ENCODE data around the gene GRIFIN. TPM values are rescaled to one million over a fixed set of nuclear protein-coding genes. Genes with fewer than 3 reads are reported as not detected.

The GRIFIN gene
- polyA plus RNA-seq, 1 of the 3 experiments (the other 2 are of a cell fraction), result not detected

- H3K36me3 ChIP-seq (replicated peaks in 1 of 2; ENCODE audit: control insufficient read depth in 1 of 2, insufficient read depth in 2 of 2, low read length in 1 of 2), result no peaks in the 10 kb centered on the region
- H3K27me3 ChIP-seq (ENCODE audit: insufficient read depth), result no peaks in the 10 kb centered on the region
- no peak for DNase-seq
- H3K79me2 ChIP-seq (ENCODE audit: insufficient read depth), result no peaks in the 10 kb centered on the region
- H2AFZ ChIP-seq (ENCODE audit: low read depth), result no peak overlapping the region
- H3K4me2 ChIP-seq, result no peak overlapping the region
- H3K4me3 ChIP-seq (ENCODE audit: low read depth in 2 of 2, low read length in 1 of 2), result no peak overlapping the region
- H3K9me3 ChIP-seq, result no peaks in the 10 kb centered on the region
- WGBS (ENCODE audit: low lambda C conversion rate), result 98% methylated on average over 9 of the region's 9 CpGs
- no peak overlapping the region for H3K27ac ChIP-seq (ENCODE audit: low read depth in 2 of 2, low read length in 1 of 2)
- H4K20me1 ChIP-seq (ENCODE audit: insufficient read depth), result no peaks in the 10 kb centered on the region
- peaks cover 0 to 3% of the 10 kb centered on the region in 2 experiments; a peak in 1 of 4 replicates for H3K4me1 ChIP-seq (ENCODE audit: control insufficient read depth in 1 of 2, insufficient read depth in 2 of 2, low read depth in 1 of 2, low read length in 1 of 2)
- ChIA-PET CTCF (interaction anchor here (2.3 to 14.5 kb wide), 2 partner anchors 8 to 22 kb away, joined by 13 to 270 read pairs; no protein-coding TSS in a partner anchor), POLR2A (no interaction called here)
- TF ChIP-seq ZBTB33 (IDR thresholded peaks at IDR 0.05; ENCODE audit: borderline replicate concordance, low read depth) (no peak), MAX (IDR thresholded peaks at IDR 0.05; ENCODE audit: low read depth) (no peak), GATA2 (CRISPR knock-in tag; IDR thresholded peaks at IDR 0.05) (no peak)
- no peaks in the 10 kb centered on the region for H3F3A ChIP-seq (replicated peaks; ENCODE audit: insufficient read depth)
- H3K9me2 ChIP-seq, result no peaks in the 10 kb centered on the region
- H3K9ac ChIP-seq, result no peak overlapping the region
Observed at GRCh38 chr7:2443491-2443890, 32.7 kb downstream of the GRIFIN start.

- WGBS (ENCODE audit: low lambda C conversion rate), result 94% methylated on average over 5 of the region's 5 CpGs
- no peak overlapping the region for H2AFZ ChIP-seq (ENCODE audit: low read depth)
- no peak overlapping the region for H3K9ac ChIP-seq
- H3K9me3 ChIP-seq, result no peaks in the 10 kb centered on the region
- TF ChIP-seq CTCF (IDR thresholded peaks at IDR 0.05) (no peak), CHD2 (IDR thresholded peaks at IDR 0.05; ENCODE audit: low read length, partially characterized antibody) (no peak), MXI1 (IDR thresholded peaks at IDR 0.05; ENCODE audit: low read depth, low read length) (no peak), GATA2 (CRISPR knock-in tag; IDR thresholded peaks at IDR 0.05) (no peak), POLR2AphosphoS5 (IDR thresholded peaks at IDR 0.05; ENCODE audit: low read depth, low read length) (no peak), JUND (IDR thresholded peaks at IDR 0.05) (no peak), PBX3 (IDR thresholded peaks at IDR 0.05) (no peak), USF1 (IDR thresholded peaks at IDR 0.05; ENCODE audit: borderline replicate concordance, low read depth) (no peak)
- no peaks in the 10 kb centered on the region for H3K9me2 ChIP-seq
- no peak overlapping the region for H3K27ac ChIP-seq (ENCODE audit: low read depth in 2 of 2, low read length in 1 of 2)
- H3F3A ChIP-seq (replicated peaks; ENCODE audit: insufficient read depth), result no peaks in the 10 kb centered on the region
- peaks cover 0 to 3% of the 10 kb centered on the region in 2 experiments; a peak in 1 of 4 replicates for H3K4me1 ChIP-seq (ENCODE audit: control insufficient read depth in 1 of 2, insufficient read depth in 2 of 2, low read depth in 1 of 2, low read length in 1 of 2)
- H3K4me2 ChIP-seq, result no peak overlapping the region
- no peak overlapping the region for H3K4me3 ChIP-seq (ENCODE audit: low read depth in 2 of 2, low read length in 1 of 2)
- no peak for DNase-seq
- H3K36me3 ChIP-seq (replicated peaks in 1 of 2; ENCODE audit: control insufficient read depth in 1 of 2, insufficient read depth in 2 of 2, low read length in 1 of 2), result peaks cover 0 to 3% of the 10 kb centered on the region in 2 experiments
- ChIA-PET POLR2A (no interaction called here), CTCF (interaction anchor here (1.2 to 2.3 kb wide), 3 partner anchors 10 to 29 kb away, joined by 3 to 13 read pairs (median 5); no protein-coding TSS in a partner anchor)
- H4K20me1 ChIP-seq (ENCODE audit: insufficient read depth), result no peaks in the 10 kb centered on the region
- no peaks in the 10 kb centered on the region for H3K27me3 ChIP-seq (ENCODE audit: insufficient read depth)
- H3K79me2 ChIP-seq (ENCODE audit: insufficient read depth), result no peaks in the 10 kb centered on the region
Observed at GRCh38 chr7:2441430-2442058, 34.7 kb downstream of the GRIFIN start.

All from SK-N-SH (cell line).